H9 (cell line): ENCODE measurements around the gene SLC7A14. TPM values are rescaled to one million over a fixed set of nuclear protein-coding genes. Genes with fewer than 3 reads are reported as not detected.

ENCODE experiments used
- DNase-seq: peaks from one replicate; pipeline ENCODE4 v3.0.0-alpha.2; 2017
- H2AFZ ChIP-seq: one replicate; pipeline ENCODE4 v1.6.1; 2013; ENCODE audit warnings: mild to moderate bottlenecking, low read length, control low read depth, moderate library complexity
- H2AK5ac ChIP-seq: 2 replicates; pipeline ENCODE4 v1.6.1; 2013; ENCODE audit warnings: low read length, control low read depth, mixed read lengths; ENCODE audit not compliant: insufficient read length
- H2BK120ac ChIP-seq: one replicate; pipeline ENCODE4 v1.6.1; 2013; ENCODE audit warnings: low read depth, mild to moderate bottlenecking, low read length, control low read depth, inconsistent platforms; ENCODE audit not compliant: poor library complexity, severe bottlenecking
- H2BK12ac ChIP-seq: 2 replicates; pipeline ENCODE4 v1.6.1; 2013; ENCODE audit warnings: low read length, control low read depth, mixed read lengths, low read depth; ENCODE audit not compliant: insufficient read length
- H2BK15ac ChIP-seq: 2 replicates; pipeline ENCODE4 v1.6.1; 2013; ENCODE audit warnings: low read depth, low read length, control low read depth
- H2BK20ac ChIP-seq: one replicate; pipeline ENCODE4 v1.6.1; 2013; ENCODE audit warnings: low read depth, mild to moderate bottlenecking, low read length, control low read depth, inconsistent platforms; ENCODE audit not compliant: poor library complexity, severe bottlenecking
- H2BK5ac ChIP-seq: 2 replicates; pipeline ENCODE4 v1.6.1; 2013; ENCODE audit warnings: low read length, control low read depth, mixed read lengths; ENCODE audit not compliant: insufficient read length
- H3K14ac ChIP-seq: 2 replicates; pipeline ENCODE4 v1.6.1; 2013; ENCODE audit warnings: low read length, control low read depth; ENCODE audit not compliant: insufficient read depth
- H3K18ac ChIP-seq: 2 replicates; pipeline ENCODE4 v1.6.1; 2013; ENCODE audit warnings: low read depth, mild to moderate bottlenecking, mixed read lengths, low read length, control low read depth; ENCODE audit not compliant: insufficient read length
- H3K23ac ChIP-seq: 2 replicates; pipeline ENCODE4 v1.6.1; 2013; ENCODE audit warnings: low read length, control low read depth, mixed read lengths, low read depth; ENCODE audit not compliant: insufficient read length
- H3K23me2 ChIP-seq: 2 replicates; pipeline ENCODE4 v1.6.1; 2013; ENCODE audit warnings: low read depth, mild to moderate bottlenecking, mixed read lengths, low read length, control low read depth; ENCODE audit not compliant: insufficient read length, poor library complexity, severe bottlenecking
- H3K27ac ChIP-seq: 2 replicates; pipeline ENCODE4 v1.5.1; 2013; ENCODE audit warnings: low read length, control low read depth, mixed read lengths, low read depth; ENCODE audit not compliant: insufficient read length
- H3K27me3 ChIP-seq: 2 replicates; pipeline ENCODE4 v1.6.1; 2013; ENCODE audit warnings: low read length, control low read depth, inconsistent platforms; ENCODE audit not compliant: insufficient read depth
- H3K4ac ChIP-seq: 2 replicates; pipeline ENCODE4 v1.6.1; 2013; ENCODE audit warnings: low read depth, mild to moderate bottlenecking, control low read depth, inconsistent platforms, low read length, moderate library complexity
- H3K4me1 ChIP-seq: 2 replicates; pipeline ENCODE4 v1.6.1; 2013; ENCODE audit warnings: low read length, control low read depth, inconsistent platforms; ENCODE audit not compliant: insufficient read depth
- H3K4me2 ChIP-seq: 2 replicates; pipeline ENCODE4 v1.6.1; 2013; ENCODE audit warnings: low read length, control low read depth, mixed read lengths; ENCODE audit not compliant: insufficient read length, insufficient read depth
- H3K56ac ChIP-seq: 2 replicates; pipeline ENCODE4 v1.6.1; 2013; ENCODE audit warnings: low read depth, mild to moderate bottlenecking, mixed read lengths, low read length, control low read depth; ENCODE audit not compliant: insufficient read length
- H3K79me1 ChIP-seq: 2 replicates; pipeline ENCODE4 v1.6.1; 2013; ENCODE audit warnings: low read depth, mild to moderate bottlenecking, moderate library complexity, low read length, control low read depth, inconsistent platforms; ENCODE audit not compliant: insufficient read depth, poor library complexity, severe bottlenecking
- H3K79me2 ChIP-seq: 2 replicates; pipeline ENCODE4 v1.6.1; 2013; ENCODE audit warnings: low read length, control low read depth, inconsistent platforms; ENCODE audit not compliant: insufficient read depth
- H3K9ac ChIP-seq: 2 replicates; pipeline ENCODE4 v1.6.1; 2013; ENCODE audit warnings: low read length, control low read depth, mixed read lengths; ENCODE audit not compliant: insufficient read length; ENCODE audit errors: extremely low read depth
- H3K9me3 ChIP-seq: one replicate; pipeline ENCODE4 v1.6.1; 2013; ENCODE audit warnings: low read depth, low read length, inconsistent platforms; ENCODE audit not compliant: control insufficient read depth
- H3T11ph ChIP-seq: one replicate; pipeline ENCODE4 v1.6.1; 2013; ENCODE audit warnings: mild to moderate bottlenecking, low read length, control low read depth, inconsistent platforms
- H4K20me1 ChIP-seq: one replicate; pipeline ENCODE4 v1.6.1; 2013; ENCODE audit not compliant: control insufficient read depth, insufficient read length, insufficient read depth
- H4K5ac ChIP-seq: 2 replicates; pipeline ENCODE4 v1.6.1; 2013; ENCODE audit warnings: low read depth, mild to moderate bottlenecking, mixed read lengths, low read length, control low read depth; ENCODE audit not compliant: insufficient read length
- H4K8ac ChIP-seq: replicated peaks from 2 replicates; pipeline ENCODE4 v1.6.1; 2013; ENCODE audit warnings: low read length, control low read depth, mixed read lengths, low read depth; ENCODE audit not compliant: insufficient read length
- H4K91ac ChIP-seq: 2 replicates; pipeline ENCODE4 v1.6.1; 2013; ENCODE audit warnings: low read depth, mild to moderate bottlenecking, moderate library complexity, mixed read lengths, low read length, control low read depth; ENCODE audit not compliant: insufficient read length
- H3K27ac Mint-ChIP-seq, 3 experiments: 2 replicates in 2 of 3; 3 replicates in 1 of 3; pipeline ENCODE4 v1.8.0; 2020 to 2021; ENCODE audit warnings: mixed read lengths in 3 of 3, mild to moderate bottlenecking in 1 of 3, moderate library complexity in 1 of 3
- H3K27me3 Mint-ChIP-seq: 2 replicates; pipeline ENCODE4 v1.8.0; 2021; ENCODE audit warnings: low read depth, mild to moderate bottlenecking, moderate library complexity, mixed read lengths
- H3K36me3 Mint-ChIP-seq, 3 experiments: 2 replicates in 2 of 3; 3 replicates in 1 of 3; pipeline ENCODE4 v1.8.0; 2020 to 2021; ENCODE audit warnings: low read depth in 3 of 3, mixed read lengths in 3 of 3; ENCODE audit not compliant: insufficient read depth in 1 of 3
- H3K4me1 Mint-ChIP-seq, 2 experiments: 2 replicates each; pipeline ENCODE4 v1.8.0; 2020; ENCODE audit warnings: mixed read lengths in 2 of 2
- H3K4me3 Mint-ChIP-seq, 2 experiments: 2 replicates in 1 of 2; 3 replicates in 1 of 2; pipeline ENCODE4 v1.8.0; 2020 to 2021; ENCODE audit warnings: mild to moderate bottlenecking in 2 of 2, mixed read lengths in 2 of 2, moderate library complexity in 1 of 2
- H3K9me3 Mint-ChIP-seq, 2 experiments: 2 replicates in 1 of 2; 3 replicates in 1 of 2; pipeline ENCODE4 v1.8.0; 2020; ENCODE audit warnings: mild to moderate bottlenecking in 2 of 2, mixed read lengths in 2 of 2, moderate library complexity in 1 of 2
- WGBS: extraction: QIAGEN DNeasy Blood & Tissue Kit; methylation state at CpG from one replicate; pipeline ENCODE4 v1.1.7; 2013; ENCODE audit warnings: missing lambda C conversion rate, low lambda C conversion rate, mixed read lengths; ENCODE audit not compliant: insufficient read length; ENCODE audit errors: extremely low coverage; 5-methylcytosine and 5-hydroxymethylcytosine counted together
- total RNA-seq: library from RNA; stranded (reverse); gene quantifications from 2 replicates; pipeline ENCODE4 v1.2.1, GENCODE V29; 2021
- TF ChIP-seq, protein P1 (sequence below): fragments of 200-600 bp; sonication (generic); conservative IDR thresholded peaks from 3 replicates; pipeline ENCODE4 v1.8.0; 2021; ENCODE audit warnings: antibody characterized with exemption, mild to moderate bottlenecking

SLC7A14 gene
- total RNA-seq, 1 experiment from 2014 or later = 0.42 TPM

DNA sequence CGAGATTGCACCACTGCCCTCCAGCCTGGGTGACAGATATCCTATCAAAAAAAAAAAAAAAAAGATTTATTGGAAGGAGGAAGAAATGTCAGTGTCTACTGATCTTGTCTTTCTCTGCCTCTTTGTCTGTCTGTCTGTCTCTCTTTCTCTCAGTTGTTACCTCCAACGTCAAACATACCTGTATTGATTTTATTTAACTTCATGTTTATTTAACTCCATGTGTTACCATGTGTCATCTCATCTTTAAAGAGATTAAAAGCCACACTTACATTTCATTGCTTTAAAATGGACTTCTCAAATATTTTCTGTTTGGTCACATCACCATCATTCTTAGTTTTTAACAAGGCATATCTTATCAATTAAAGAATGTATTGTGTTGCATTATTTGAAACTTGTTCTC, 157.8 kb downstream of the SLC7A14 start:
- peaks cover 0 to 7% (median 0%) of the 10 kb centered on the region in 3 experiments; a peak in 3 of 7 replicates for H3K36me3 Mint-ChIP-seq
- Histone ChIP-seq H3K27ac (no peak overlapping the region), H3T11ph (no peak overlapping the region), H3K18ac (no peak overlapping the region), H3K14ac (no peak overlapping the region), H3K79me1 (no peaks in the 10 kb centered on the region), H4K8ac (no peak overlapping the region), H2BK15ac (no peak overlapping the region), H2BK12ac (no peak overlapping the region), H2AK5ac (no peak overlapping the region), H3K56ac (no peak overlapping the region), H3K4me2 (no peak overlapping the region), H4K5ac (no peak overlapping the region), H3K9ac (no peak overlapping the region), H4K20me1 (no peaks in the 10 kb centered on the region), H3K27me3 (no peaks in the 10 kb centered on the region), H2BK120ac (no peak overlapping the region), H3K9me3 (no peaks in the 10 kb centered on the region), H3K23ac (no peak overlapping the region), H4K91ac (no peak overlapping the region), H2BK5ac (no peak overlapping the region), H3K4ac (no peak overlapping the region), H2AFZ (no peak overlapping the region), H3K4me1 (no peaks in the 10 kb centered on the region), H3K79me2 (no peaks in the 10 kb centered on the region), H2BK20ac (no peak overlapping the region), H3K23me2 (no peaks in the 10 kb centered on the region)
- no peak overlapping the region for H3K4me3 Mint-ChIP-seq
- no peak overlapping the region for H3K27ac Mint-ChIP-seq
- no peaks in the 10 kb centered on the region for H3K27me3 Mint-ChIP-seq
- TF ChIP-seq, protein P1, sequence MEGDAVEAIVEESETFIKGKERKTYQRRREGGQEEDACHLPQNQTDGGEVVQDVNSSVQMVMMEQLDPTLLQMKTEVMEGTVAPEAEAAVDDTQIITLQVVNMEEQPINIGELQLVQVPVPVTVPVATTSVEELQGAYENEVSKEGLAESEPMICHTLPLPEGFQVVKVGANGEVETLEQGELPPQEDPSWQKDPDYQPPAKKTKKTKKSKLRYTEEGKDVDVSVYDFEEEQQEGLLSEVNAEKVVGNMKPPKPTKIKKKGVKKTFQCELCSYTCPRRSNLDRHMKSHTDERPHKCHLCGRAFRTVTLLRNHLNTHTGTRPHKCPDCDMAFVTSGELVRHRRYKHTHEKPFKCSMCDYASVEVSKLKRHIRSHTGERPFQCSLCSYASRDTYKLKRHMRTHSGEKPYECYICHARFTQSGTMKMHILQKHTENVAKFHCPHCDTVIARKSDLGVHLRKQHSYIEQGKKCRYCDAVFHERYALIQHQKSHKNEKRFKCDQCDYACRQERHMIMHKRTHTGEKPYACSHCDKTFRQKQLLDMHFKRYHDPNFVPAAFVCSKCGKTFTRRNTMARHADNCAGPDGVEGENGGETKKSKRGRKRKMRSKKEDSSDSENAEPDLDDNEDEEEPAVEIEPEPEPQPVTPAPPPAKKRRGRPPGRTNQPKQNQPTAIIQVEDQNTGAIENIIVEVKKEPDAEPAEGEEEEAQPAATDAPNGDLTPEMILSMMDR = no peak
- H3K4me1 Mint-ChIP-seq = peaks cover 14 to 20% of the 10 kb centered on the region in 2 experiments
- no CpG with 5 or more reads among the region's 2 CpGs for WGBS
- DNase-seq = no peak
- H3K9me3 Mint-ChIP-seq = no peaks in the 10 kb centered on the region
